Right cardiac atrium (tissue), 5 donors: Measurements from ENCODE around the gene KCNG2. TPM values are rescaled to one million over a fixed set of nuclear protein-coding genes. Genes with fewer than 3 reads are reported as not detected.

ENCODE experiments used
- ATAC-seq, 2 donors: fragments of 200-7000 bp; cut with Tn5 transposase; one replicate each; pipeline versions ENCODE4 v1.8.0 to v1.9.1; 2020; ENCODE audit warnings: moderate library complexity in 2 of 2, mild to moderate bottlenecking in 1 of 2
- DNase-seq, 3 donors: peaks; one replicate each; pipeline ENCODE4 v3.0.0-alpha.2; 2020
- H3K27ac ChIP-seq: one replicate; pipeline ENCODE4 v1.5.1; 2013; ENCODE audit warnings: mild to moderate bottlenecking, low read length, control low read depth, moderate library complexity
- H3K27me3 ChIP-seq: one replicate; pipeline ENCODE4 v1.6.1; 2013; ENCODE audit not compliant: control insufficient read depth, insufficient read depth
- H3K4me1 ChIP-seq: one replicate; pipeline ENCODE4 v1.6.1; 2013; ENCODE audit warnings: low read length; ENCODE audit not compliant: control insufficient read depth, insufficient read depth
- H3K4me3 ChIP-seq: one replicate; pipeline ENCODE4 v1.5.1; 2013; ENCODE audit warnings: low read length, control low read depth
- H3K9me3 ChIP-seq: one replicate; pipeline ENCODE4 v1.6.1; 2013; ENCODE audit warnings: low read length; ENCODE audit not compliant: control insufficient read depth
- WGBS: extraction: QIAGEN DNeasy Blood & Tissue Kit; methylation state at CpG from one replicate; pipeline ENCODE4 v1.1.7; 2013; 5-methylcytosine and 5-hydroxymethylcytosine counted together
- intact Hi-C, 4 donors: fragments of 100-400 bp; cut with DNase I; formaldehyde crosslinking; loops; one replicate each; pipeline versions ENCODE4 v1.11.0 to v1.14.0; 2022 to 2023
- polyA plus RNA-seq: library from polyadenylated mRNA; stranded (reverse); fragments of 200-250 nt; gene quantifications from one replicate; pipeline ENCODE4 v1.2.3, GENCODE V29; 2013
- total RNA-seq, 4 donors: library from RNA; stranded (reverse); fragmentation: NEBNext Ultra II Directional; extraction: Animal tissue kit (Norgen Biotek cat#: 25700); gene quantifications; one replicate each; pipeline ENCODE4 v1.2.1, GENCODE V29; 2021
- donor health status: healthy with polysubstance abuse.
- donor health status: DM: no; HTN: yes; CAD: no.
- donor health status: DM: no; HTN: no; CAD: no.
- donor health status: DM: no; HTN: yes; CAD: no; lungs with severe emphysema.
- donor health status: DM: yes; HTN: yes; CAD: no.

Gene KCNG2
- total and polyA plus RNA-seq, 5 donors, result 0.15 to 0.37 TPM; not detected in 3

GRCh38 chr18:79802298-79802697 is 4.6 kb downstream of the KCNG2 start:
- Histone ChIP-seq H3K4me1 (no peaks in the 10 kb centered on the region), H3K9me3 (no peaks in the 10 kb centered on the region), H3K27me3 (no peaks in the 10 kb centered on the region), H3K27ac (no peak overlapping the region), H3K4me3 (no peak overlapping the region)
- ATAC-seq, result no peak
- WGBS, result 91% methylated on average over 18 of the region's 18 CpGs
- intact Hi-C loops, result no loop called here
- DNase-seq, result peak in 1 of 3 donors; percentile 30

GRCh38 chr18:79803611-79804051 is 5.9 kb downstream of the KCNG2 start:
- H3K27me3 ChIP-seq, result no peaks in the 10 kb centered on the region
- H3K27ac ChIP-seq, result no peak overlapping the region
- H3K9me3 ChIP-seq, result no peaks in the 10 kb centered on the region
- intact Hi-C loops, result no loop called here
- ATAC-seq, result no peak
- 89% methylated on average over 14 of the region's 14 CpGs for WGBS
- no peak overlapping the region for H3K4me3 ChIP-seq
- DNase-seq, result peak in 1 of 3 donors; percentile 32
- no peaks in the 10 kb centered on the region for H3K4me1 ChIP-seq

DNA sequence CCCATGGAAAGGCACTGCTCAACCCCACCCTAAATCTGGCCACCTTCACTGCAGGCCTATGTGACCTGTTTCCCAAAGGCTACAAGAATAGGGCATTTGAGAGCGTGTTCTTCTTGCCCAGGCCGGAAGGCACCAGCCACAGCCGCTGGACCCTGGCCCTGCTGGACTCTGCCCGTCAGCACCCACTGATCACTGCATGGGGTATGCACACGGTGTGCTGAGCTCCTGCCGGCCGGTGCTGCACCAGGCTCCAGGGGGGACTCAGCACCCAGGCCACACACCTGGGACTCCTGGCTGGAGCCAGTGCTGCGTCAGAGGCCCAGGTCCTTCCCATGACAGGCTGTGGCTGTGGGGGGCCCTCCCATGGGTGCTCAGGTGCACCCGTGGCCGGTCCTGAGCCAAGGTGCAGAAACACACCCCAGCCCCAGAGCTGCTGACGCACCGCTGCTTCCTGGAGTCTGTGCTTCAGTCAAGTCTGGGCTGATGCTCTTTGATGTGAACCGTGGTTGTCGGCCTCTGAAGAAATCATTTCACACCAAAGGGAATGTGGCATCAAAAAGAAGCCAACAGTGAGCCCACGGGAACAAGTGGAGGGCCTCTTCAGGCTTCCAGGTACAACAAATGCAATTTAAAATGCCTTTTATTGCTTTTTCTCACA is 6.5 kb downstream of the KCNG2 start:
- no peak overlapping the region for H3K4me3 ChIP-seq
- no peaks in the 10 kb centered on the region for H3K27me3 ChIP-seq
- ATAC-seq (no peak), DNase-seq (peak in 1 of 3 donors; percentile 16)
- H3K4me1 ChIP-seq, result no peaks in the 10 kb centered on the region
- 84% methylated on average over 15 of the region's 15 CpGs for WGBS
- intact Hi-C loops, result no loop called here
- no peak overlapping the region for H3K27ac ChIP-seq
- no peaks in the 10 kb centered on the region for H3K9me3 ChIP-seq

DNA sequence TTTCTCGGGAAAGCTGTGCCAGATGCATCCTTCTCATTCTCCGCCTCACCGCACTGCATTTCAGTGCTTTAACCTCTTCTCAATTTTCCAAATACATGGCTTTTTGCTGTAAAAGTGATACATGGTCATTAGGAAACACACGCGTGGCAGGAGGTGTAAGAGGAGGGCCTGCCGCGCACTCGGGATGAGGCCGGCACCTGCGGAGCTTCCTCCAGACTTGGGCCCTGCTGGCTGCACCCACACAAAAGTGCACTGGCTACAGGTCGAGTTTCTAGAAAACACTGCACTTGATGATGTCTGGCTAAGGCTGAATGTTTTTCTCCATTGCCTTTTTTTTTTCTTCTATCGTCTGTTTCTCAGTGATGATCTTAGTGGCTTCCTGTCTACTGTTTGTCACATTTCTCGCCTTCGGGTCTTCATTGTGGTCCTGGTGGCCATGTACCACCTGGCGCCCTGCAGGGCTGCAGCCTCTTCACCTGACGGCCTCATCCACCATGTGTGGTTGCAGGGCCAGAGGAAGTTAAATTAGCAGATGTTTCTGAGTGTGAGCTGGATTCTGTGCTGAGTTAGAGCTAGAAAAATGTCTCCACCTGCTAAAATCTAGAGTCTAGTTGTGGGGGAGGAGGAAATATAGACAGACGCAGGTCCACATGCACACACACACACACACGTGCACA is 7.6 kb downstream of the KCNG2 start:
- no peaks in the 10 kb centered on the region for H3K4me1 ChIP-seq
- peak in 1 of 3 donors; percentile 27 for DNase-seq
- no peaks in the 10 kb centered on the region for H3K27me3 ChIP-seq
- H3K9me3 ChIP-seq, result no peaks in the 10 kb centered on the region
- H3K4me3 ChIP-seq, result no peak overlapping the region
- intact Hi-C loops, result no loop called here
- ATAC-seq, result no peak
- H3K27ac ChIP-seq, result no peak overlapping the region
- WGBS, result 79% methylated on average over 18 of the region's 18 CpGs

GRCh38 chr18:79805926-79806487 is 8.3 kb downstream of the KCNG2 start:
- 81% methylated on average over 16 of the region's 16 CpGs for WGBS
- DNase-seq (peak in 1 of 3 donors; percentile 33), ATAC-seq (no peak)
- Histone ChIP-seq H3K9me3 (no peaks in the 10 kb centered on the region), H3K4me1 (no peaks in the 10 kb centered on the region), H3K27ac (no peak overlapping the region), H3K4me3 (no peak overlapping the region), H3K27me3 (no peaks in the 10 kb centered on the region)
- intact Hi-C loops, result no loop called here

- Histone ChIP-seq H3K9me3 (no peaks in the 10 kb centered on the region), H3K4me3 (no peak overlapping the region), H3K4me1 (no peaks in the 10 kb centered on the region), H3K27me3 (no peaks in the 10 kb centered on the region), H3K27ac (no peak overlapping the region)
- intact Hi-C loops, result no loop called here
- WGBS, result 92% methylated on average over 42 of the region's 43 CpGs
- DNase-seq (peak in 1 of 3 donors; percentile 29), ATAC-seq (no peak)
These were observed 9.5 kb downstream of the KCNG2 start for GRCh38 chr18:79806976-79807841.

- no peak overlapping the region for H3K27ac ChIP-seq
- ATAC-seq (no peak), DNase-seq (peak in 1 of 3 donors; percentile 54)
- intact Hi-C loops, result no loop called here
- WGBS, result 92% methylated on average over 44 of the region's 44 CpGs
- H3K4me3 ChIP-seq, result no peak overlapping the region
- no peaks in the 10 kb centered on the region for H3K27me3 ChIP-seq
- no peaks in the 10 kb centered on the region for H3K4me1 ChIP-seq
- no peaks in the 10 kb centered on the region for H3K9me3 ChIP-seq
These were observed 11.9 kb downstream of the KCNG2 start for GRCh38 chr18:79809482-79810192.

DNA sequence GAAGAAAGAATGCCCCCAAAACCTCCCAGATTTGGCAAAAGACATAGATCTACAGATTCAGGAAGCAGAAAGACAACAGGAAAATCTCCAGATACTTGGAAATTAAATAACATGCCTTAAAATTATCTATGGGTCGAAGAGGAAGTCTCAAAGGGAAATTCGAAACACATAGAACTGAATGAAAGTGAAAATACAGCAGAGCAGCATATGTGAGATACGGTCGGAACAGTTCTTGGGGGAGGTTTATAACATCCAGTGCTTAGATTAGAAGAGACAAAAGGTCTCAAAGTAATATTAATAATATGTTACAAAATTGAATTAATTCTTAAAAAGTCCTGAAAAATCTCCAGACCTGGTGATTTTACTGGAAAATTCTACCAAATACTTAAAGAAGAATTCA is 14.3 kb downstream of the KCNG2 start:
- 59% methylated on average over 4 of the region's 4 CpGs for WGBS
- Histone ChIP-seq H3K4me3 (no peak overlapping the region), H3K27me3 (no peaks in the 10 kb centered on the region), H3K27ac (no peak overlapping the region), H3K4me1 (no peaks in the 10 kb centered on the region), H3K9me3 (no peaks in the 10 kb centered on the region)
- ATAC-seq (no peak), DNase-seq (no peak)
- intact Hi-C loops, result no loop called here

- ATAC-seq, result no peak
- DNase-seq, result no peak
- Histone ChIP-seq H3K4me1 (no peaks in the 10 kb centered on the region), H3K4me3 (no peak overlapping the region), H3K27me3 (no peaks in the 10 kb centered on the region), H3K9me3 (no peaks in the 10 kb centered on the region), H3K27ac (no peak overlapping the region)
- intact Hi-C loops, result no loop called here
- WGBS, result 70% methylated on average over 7 of the region's 7 CpGs
These were observed 16.6 kb downstream of the KCNG2 start for GRCh38 chr18:79814373-79814772.

DNA sequence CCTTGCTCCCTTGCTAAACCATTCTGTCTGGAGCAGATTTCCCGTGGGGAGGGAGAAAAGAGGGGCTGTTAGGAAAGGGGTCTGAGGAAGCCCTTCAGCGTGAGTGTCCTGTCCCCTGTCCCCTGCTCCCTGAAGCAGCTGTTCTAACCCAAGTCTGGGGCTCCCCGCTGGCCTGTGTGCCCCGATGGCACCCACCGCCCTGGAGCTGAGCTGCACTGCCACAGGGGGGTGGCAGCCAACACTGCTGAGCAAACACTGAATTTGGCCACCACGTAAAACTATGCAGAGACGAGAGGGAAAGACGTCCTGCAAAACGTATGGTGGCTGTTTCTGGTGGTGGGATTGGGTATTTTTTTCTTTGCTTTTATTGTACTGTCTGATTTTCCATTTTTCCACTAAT is 17.9 kb downstream of the KCNG2 start:
- Histone ChIP-seq H3K4me1 (no peaks in the 10 kb centered on the region), H3K27me3 (no peaks in the 10 kb centered on the region), H3K9me3 (no peaks in the 10 kb centered on the region), H3K27ac (no peak overlapping the region), H3K4me3 (no peak overlapping the region)
- ATAC-seq (no peak), DNase-seq (peak in 1 of 3 donors; percentile 26)
- 68% methylated on average over 9 of the region's 9 CpGs for WGBS
- intact Hi-C loops, result no loop called here
